ENCODE results near the gene TOM1L1.

Gene TOM1L1

DNA sequence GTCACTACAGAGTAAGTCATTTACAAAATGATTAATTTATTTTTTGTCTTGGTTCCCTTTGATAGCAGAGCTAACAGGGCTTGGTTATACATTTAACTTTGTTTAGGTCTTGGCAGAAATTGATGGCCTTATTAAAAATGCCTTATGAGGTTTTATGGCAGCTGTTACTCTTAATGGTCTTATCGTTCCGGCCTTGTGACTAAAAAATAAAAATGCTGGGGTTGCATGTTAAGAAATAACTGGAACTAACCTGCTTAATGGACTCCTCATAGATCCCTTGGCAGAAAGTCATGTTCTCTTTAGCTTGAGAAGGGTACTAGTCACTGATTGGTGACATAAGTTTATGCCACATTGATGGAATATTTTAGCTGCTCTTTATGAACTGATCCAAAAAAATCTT lies 49.5 kb downstream of the TOM1L1 start:
- DNase-seq = no peak

GRCh38 chr17:54951286-54951685 lies 50.6 kb downstream of the TOM1L1 start:
- DNase-seq = no peak

- DNase-seq = no peak
Measured at GRCh38 chr17:54956791-54957190, 56.1 kb downstream of the TOM1L1 start.

- peak; percentile 6 to 51 for DNase-seq
Measured at GRCh38 chr17:54967621-54968261, 67.1 kb downstream of the TOM1L1 start.

DNA sequence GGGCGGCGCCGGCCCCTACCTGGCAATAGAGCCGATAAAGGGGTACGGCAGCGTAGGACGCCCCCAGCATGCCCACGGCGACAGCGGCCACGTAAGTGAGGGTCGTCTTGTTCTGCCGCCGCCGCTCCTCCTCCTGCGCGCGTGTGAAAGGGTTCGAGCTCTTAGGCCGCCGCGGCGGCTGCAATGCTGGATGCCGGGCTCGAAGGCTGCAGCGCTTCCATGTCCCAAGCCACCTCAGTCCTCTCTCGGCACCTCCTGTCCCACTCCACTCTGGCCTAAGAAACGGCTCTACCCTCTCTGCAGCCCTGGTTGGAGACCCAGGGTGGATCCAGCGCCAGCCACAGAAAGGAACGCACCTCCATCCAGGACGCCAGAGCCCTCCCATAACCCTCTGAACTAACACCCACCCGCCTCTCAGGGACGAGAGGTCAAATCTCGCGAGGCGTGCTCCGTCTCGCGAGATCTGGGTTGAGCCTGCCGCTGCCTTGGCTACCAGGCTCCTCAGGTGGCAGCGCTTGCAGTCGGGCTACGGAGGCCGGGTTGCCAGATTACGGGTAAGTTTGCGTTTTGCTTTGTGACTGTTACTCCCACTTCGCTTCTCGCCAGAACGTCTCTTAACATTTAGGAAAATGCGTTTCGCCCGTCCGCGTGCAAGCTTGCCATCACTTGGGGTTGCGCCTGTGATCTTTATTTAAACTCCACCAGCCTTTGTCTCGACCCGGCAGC lies 67.8 kb downstream of the TOM1L1 start, which contains the start of the genes COX11 and STXBP4:
COX11 (minus strand) TSS at position 393 of the 726 bp plus-strand sequence; CDS start at position 385, 8 bp downstream.
STXBP4 (plus strand) TSS at position 504 of the 726 bp plus-strand sequence. CDS start 17,455 bp downstream, outside the sequence.
- DNase-seq = peak; percentile 78 to 95

- peak in 1 of 2 experiments; percentile 56 for DNase-seq
Measured at GRCh38 chr17:54968988-54969332, 68.3 kb downstream of the TOM1L1 start.

DNA sequence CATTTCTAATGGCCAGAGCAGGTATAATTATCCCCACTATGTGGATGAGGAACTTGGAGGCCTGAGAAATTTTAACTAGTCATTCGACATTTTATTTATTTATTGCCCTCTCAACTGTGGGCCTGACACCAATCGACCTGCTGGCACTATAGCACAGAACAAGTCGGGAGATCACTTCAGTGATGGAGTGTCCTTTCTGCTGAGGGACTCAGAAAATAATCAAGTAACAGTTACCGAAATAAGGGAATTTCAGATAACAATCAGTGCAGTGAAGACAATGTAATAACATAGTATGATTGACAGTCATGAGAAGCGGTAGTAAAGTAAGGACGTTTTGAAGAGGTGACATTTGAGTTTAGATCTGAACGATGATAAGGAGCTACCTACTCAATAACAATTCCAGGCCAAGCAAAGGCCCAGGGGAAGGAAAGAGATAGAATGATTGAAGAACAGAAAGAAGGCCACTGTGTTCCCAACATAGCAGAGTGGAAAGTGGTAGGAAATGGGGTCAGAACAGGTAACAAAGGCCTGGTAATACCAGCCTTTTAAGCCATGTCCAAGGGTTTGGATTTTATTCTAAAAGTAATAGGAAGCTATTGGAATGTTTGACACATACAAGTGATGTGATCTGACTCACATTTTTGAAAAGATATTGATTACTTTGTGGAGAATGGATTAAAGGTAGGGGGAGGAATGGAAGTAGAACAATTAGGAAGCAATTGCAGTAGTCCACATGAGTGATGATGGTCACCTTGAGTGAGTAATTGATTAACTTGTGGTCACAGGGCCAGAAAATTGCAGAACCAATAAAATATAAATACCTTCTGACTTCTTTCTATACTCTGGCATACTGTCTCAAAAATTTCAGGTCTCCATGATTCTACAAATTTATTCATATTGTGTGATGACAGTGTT lies 69.3 kb downstream of the TOM1L1 start:
- no peak for DNase-seq

DNA sequence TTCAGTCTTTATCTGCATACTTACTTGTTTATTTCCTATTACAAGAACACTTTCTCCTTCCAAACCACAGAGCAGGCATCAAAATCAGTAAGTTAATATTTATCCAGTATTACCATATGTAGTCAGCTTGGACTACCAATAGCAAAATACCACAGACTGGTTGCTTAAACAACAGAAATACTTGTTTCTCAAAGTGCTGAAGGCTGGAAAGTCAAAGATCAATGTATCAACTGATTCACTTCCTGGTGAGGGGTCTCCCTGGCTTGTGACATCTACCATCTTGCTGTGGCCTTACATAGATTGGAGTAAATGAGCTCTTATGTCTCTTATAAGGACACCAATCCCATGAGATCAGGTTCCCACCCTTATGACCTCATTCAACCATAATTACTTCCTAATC lies 70.5 kb downstream of the TOM1L1 start:
- no peak for DNase-seq

- DNase-seq = no peak
Measured at GRCh38 chr17:54971901-54972300, 71.2 kb downstream of the TOM1L1 start.

DNA sequence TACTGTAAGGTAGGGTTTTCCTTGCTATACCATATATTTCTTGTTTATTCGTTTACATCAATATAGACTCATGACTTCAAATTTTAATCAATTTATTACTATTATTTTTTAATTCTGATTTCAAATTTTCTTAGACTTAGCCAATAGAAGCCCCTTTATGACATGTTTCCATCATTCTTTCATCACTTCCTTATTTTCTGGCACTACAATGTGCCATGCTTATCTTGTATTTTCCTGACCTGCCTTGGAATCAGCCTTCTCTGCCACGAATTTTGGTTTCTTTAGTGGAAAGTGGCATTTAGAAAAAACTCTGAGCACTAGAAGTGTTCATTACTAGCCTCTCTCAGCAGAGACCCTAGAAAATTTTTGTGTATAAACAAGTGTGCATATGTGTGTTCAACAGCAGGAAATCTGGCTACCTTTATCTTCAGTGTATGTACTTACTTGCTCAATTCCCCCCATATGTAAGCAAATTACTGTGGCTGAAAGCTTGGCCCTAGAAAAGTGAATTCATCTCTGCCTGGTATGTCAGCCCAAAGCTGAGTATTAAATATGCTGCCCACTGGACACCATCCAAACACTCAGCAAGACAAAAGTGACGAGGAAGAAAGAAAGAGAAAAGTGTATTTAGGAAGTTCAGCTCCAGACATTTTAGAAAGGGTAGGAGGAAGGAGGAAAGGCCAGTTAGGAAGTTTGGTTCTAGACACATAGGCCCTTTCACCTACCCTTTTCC lies 71.9 kb downstream of the TOM1L1 start:
- DNase-seq = no peak

DNA sequence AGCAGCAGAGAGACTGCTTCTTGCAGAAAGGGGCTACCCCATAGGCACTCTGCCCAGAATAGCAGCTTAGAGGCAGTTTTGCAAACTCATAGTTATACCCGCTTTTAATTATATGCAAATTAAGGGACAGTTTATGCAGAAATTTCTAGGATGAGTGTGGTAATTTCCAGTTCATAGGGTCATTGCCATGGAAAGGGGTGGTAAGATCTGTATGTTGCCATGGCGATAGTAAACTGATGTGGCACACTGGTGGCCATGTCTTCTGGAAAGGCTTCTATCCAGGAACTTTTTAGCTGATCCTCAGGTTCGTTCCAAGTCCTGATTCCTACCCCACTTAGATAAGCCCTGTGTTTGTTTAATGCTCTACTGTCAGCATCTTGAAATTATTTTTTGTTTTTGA lies 74.1 kb downstream of the TOM1L1 start:
- DNase-seq = no peak

DNA sequence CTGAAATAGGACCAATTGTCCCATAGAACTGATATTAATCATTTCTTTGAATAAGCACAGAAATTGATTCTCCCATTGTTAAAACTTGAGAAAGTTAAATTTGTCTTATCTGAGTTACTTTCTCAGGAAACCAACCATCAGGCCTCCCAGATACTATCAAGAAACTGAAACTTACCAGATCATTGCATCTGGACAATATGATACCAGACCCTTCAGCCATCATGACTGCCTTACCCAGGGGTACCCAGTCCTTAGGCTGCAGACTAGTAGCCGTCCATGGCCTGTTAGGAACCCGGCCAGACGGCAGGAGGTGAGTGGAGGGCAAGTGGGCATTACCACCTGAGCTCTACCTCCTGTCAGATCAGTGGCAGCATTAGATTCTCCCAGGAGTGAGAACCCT lies 75.7 kb downstream of the TOM1L1 start:
- no peak for DNase-seq

GRCh38 chr17:54977744-54978143 lies 77.1 kb downstream of the TOM1L1 start:
- no peak for DNase-seq

DNA sequence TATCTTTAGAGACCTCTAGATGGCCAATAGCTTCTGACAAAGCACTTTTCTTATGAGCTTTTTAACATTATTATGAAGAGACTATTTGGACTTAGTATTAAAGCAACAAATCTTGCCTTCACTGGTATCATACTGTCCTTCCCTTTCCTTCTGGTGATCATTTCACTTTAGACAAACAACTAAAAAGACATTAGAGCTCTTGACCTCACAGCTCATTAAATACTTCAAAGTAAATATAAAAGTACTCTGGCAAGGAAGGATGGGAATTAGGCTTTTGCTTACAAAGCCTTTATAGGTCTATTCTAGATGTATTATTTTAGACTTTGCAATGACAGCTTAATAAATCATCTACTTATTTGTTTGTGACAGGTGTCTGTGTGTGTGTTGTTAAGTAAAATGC lies 79.0 kb downstream of the TOM1L1 start:
- DNase-seq = no peak

- no peak for DNase-seq
Measured at GRCh38 chr17:54980375-54980774, 79.7 kb downstream of the TOM1L1 start.

GRCh38 chr17:54982399-54982798 lies 81.7 kb downstream of the TOM1L1 start:
- DNase-seq = no peak

GRCh38 chr17:54983260-54983659 lies 82.6 kb downstream of the TOM1L1 start:
- no peak for DNase-seq

- no peak for DNase-seq
Measured at GRCh38 chr17:54985476-54985875, 84.8 kb downstream of the TOM1L1 start.

GRCh38 chr17:54990118-54990517 lies 89.5 kb downstream of the TOM1L1 start:
- no peak for DNase-seq

GRCh38 chr17:54991567-54991966 lies 90.9 kb downstream of the TOM1L1 start:
- DNase-seq = no peak

- peak in 1 of 2 experiments; percentile 67 for DNase-seq
Measured at GRCh38 chr17:54992797-54993639, 92.4 kb downstream of the TOM1L1 start.

GRCh38 chr17:54996441-54996840 lies 95.8 kb downstream of the TOM1L1 start:
- no peak for DNase-seq

Data from SW 1271 (cell line).